Vagina (tissue), 2 donors: ENCODE results near the gene HIVEP2.

Experiments used
- CTCF ChIP-seq, 3 experiments: fragments of 450-650 bp in 2 of 3; fragments of 200-600 bp in 1 of 3; sonication (generic) in 1 of 3; IDR thresholded peaks; one replicate each; pipeline ENCODE4 v1.5.1; 2017 to 2019; ENCODE audit warnings: antibody characterized with exemption in 3 of 3, mild to moderate bottlenecking in 2 of 3, moderate library complexity in 2 of 3
- POLR2AphosphoS5 ChIP-seq, 2 donors: sonication (generic); formaldehyde crosslinking; IDR thresholded peaks; one replicate each; pipeline ENCODE4 v1.9.0; 2017; ENCODE audit warnings: antibody characterized with exemption in 2 of 2, mild to moderate bottlenecking in 2 of 2, low read depth in 1 of 2; ENCODE audit not compliant: insufficient read depth in 1 of 2

GRCh38 chr6:142784344-142784743 is 160.6 kb downstream of the HIVEP2 start:
- TF ChIP-seq CTCF (IDR thresholded peaks at IDR 0.05), result no peak
- no peak for TF ChIP-seq POLR2AphosphoS5 (IDR thresholded peaks at IDR 0.05; ENCODE audit: insufficient read depth in 1 of 2, low read depth in 1 of 2)
